PC-3 (cell line): ENCODE data around the gene HRH1. TPM values are rescaled to one million over a fixed set of nuclear protein-coding genes. Genes with fewer than 3 reads are reported as not detected.

ENCODE experiments used
- ATAC-seq: fragments of 200-7000 bp; cut with Tn5 transposase; 2 replicates; pipeline ENCODE4 v1.9.1; 2020; ENCODE audit warnings: mild to moderate bottlenecking, moderate library complexity
- BruUV-seq: library from RNA; stranded (reverse); fragments of 400-500 nt; replicated peaks from 2 replicates; lab custom pipeline; 2021; lab: Mats Ljungman, UMichigan
- CTCF ChIA-PET: fragments of 300-600 bp; sonication (Branson Sonifier 250); formaldehyde crosslinking; loops from one replicate; lab custom pipeline; 2022; ENCODE audit warnings: antibody characterized with exemption; lab: Charles Lee
- POLR2A ChIA-PET: fragments of 300-600 bp; sonication (Branson Sonifier 250); formaldehyde crosslinking; loops from one replicate; lab custom pipeline; 2022; ENCODE audit warnings: antibody characterized with exemption; ENCODE audit not compliant: unreplicated experiment; lab: Charles Lee
- DNase-seq: peaks from one replicate; pipeline ENCODE4 v3.0.0-alpha.2; 2015
- H2AFZ ChIP-seq: fragments of 300-600 bp; sonication (generic); 2 replicates; pipeline ENCODE4 v1.6.0; 2016; ENCODE audit warnings: antibody characterized with exemption, low read length
- H3F3A ChIP-seq: fragments of 300-600 bp; sonication (generic); one replicate; pipeline ENCODE4 v1.6.0; 2017; ENCODE audit warnings: antibody characterized with exemption, low read length, control low read depth, mild to moderate bottlenecking; ENCODE audit not compliant: unreplicated experiment
- H3K27ac ChIP-seq: fragments of 300-600 bp; sonication (generic); 2 replicates; pipeline ENCODE4 v1.5.1; 2016; ENCODE audit warnings: mild to moderate bottlenecking, low read length
- H3K27me3 ChIP-seq: fragments of 300-600 bp; sonication (generic); 2 replicates; pipeline ENCODE4 v1.6.1; 2016; ENCODE audit warnings: low read length, mixed read lengths
- H3K36me3 ChIP-seq: fragments of 300-600 bp; sonication (generic); 2 replicates; pipeline ENCODE4 v1.6.1; 2016; ENCODE audit warnings: low read depth, mixed run types, low read length, mixed read lengths
- H3K4me1 ChIP-seq: fragments of 300-600 bp; sonication (generic); 2 replicates; pipeline ENCODE4 v1.5.1; 2016; ENCODE audit warnings: low read length; ENCODE audit not compliant: insufficient read depth
- H3K4me2 ChIP-seq: fragments of 300-600 bp; sonication (generic); 2 replicates; pipeline ENCODE4 v1.6.0; 2016; ENCODE audit warnings: low read length
- H3K4me3 ChIP-seq: fragments of 300-600 bp; sonication (generic); 2 replicates; pipeline ENCODE4 v1.5.1; 2016; ENCODE audit warnings: mild to moderate bottlenecking, low read length, mixed read lengths
- H3K79me2 ChIP-seq: fragments of 300-600 bp; sonication (generic); 2 replicates; pipeline ENCODE4 v1.6.1; 2017; ENCODE audit warnings: low read length, mixed read lengths
- H3K9ac ChIP-seq: fragments of 300-600 bp; sonication (generic); 2 replicates; pipeline ENCODE4 v1.6.0; 2016; ENCODE audit warnings: mild to moderate bottlenecking, low read length
- H3K9me2 ChIP-seq: fragments of 300-600 bp; sonication (generic); replicated peaks from 2 replicates; pipeline ENCODE4 v1.6.1; 2016; ENCODE audit warnings: mixed run types, low read length, mixed read lengths
- H3K9me3 ChIP-seq: fragments of 300-600 bp; sonication (generic); 2 replicates; pipeline ENCODE4 v1.6.1; 2016; ENCODE audit warnings: low read length, mixed read lengths
- H4K20me1 ChIP-seq: fragments of 300-600 bp; sonication (generic); 2 replicates; pipeline ENCODE4 v1.6.1; 2016; ENCODE audit warnings: low read length, mixed read lengths
- EZH2 ChIP-seq: fragments of 300-600 bp; sonication (generic); IDR thresholded peaks from one replicate; pipeline ENCODE4 v1.6.1; 2017; ENCODE audit warnings: antibody characterized with exemption, mild to moderate bottlenecking, low read length; ENCODE audit not compliant: unreplicated experiment
- EZH2phosphoT487 ChIP-seq: fragments of 300-600 bp; sonication (generic); IDR thresholded peaks from 2 replicates; pipeline ENCODE4 v1.6.1; 2018; ENCODE audit warnings: mild to moderate bottlenecking, antibody characterized with exemption, low read length, borderline replicate concordance
- intact Hi-C: fragments of 100-400 bp; cut with micrococcal nuclease; formaldehyde crosslinking; loops from 2 replicates; pipeline ENCODE4 v1.9.0; 2023
- total RNA-seq: library from RNA; depleted of rRNA; stranded (reverse); fragments of >200 nt; gene quantifications from 2 replicates; pipeline ENCODE4 v1.2.3, GENCODE V29; 2014
- TF ChIP-seq, protein P1 (sequence below): fragments of 300-600 bp; sonication (generic); conservative IDR thresholded peaks from 2 replicates; pipeline ENCODE4 v1.5.1; 2017; ENCODE audit warnings: antibody characterized with exemption, low read depth, mild to moderate bottlenecking, low read length

Gene HRH1
- total RNA-seq, 1 experiment from 2014 or later: 5.9 TPM

DNA sequence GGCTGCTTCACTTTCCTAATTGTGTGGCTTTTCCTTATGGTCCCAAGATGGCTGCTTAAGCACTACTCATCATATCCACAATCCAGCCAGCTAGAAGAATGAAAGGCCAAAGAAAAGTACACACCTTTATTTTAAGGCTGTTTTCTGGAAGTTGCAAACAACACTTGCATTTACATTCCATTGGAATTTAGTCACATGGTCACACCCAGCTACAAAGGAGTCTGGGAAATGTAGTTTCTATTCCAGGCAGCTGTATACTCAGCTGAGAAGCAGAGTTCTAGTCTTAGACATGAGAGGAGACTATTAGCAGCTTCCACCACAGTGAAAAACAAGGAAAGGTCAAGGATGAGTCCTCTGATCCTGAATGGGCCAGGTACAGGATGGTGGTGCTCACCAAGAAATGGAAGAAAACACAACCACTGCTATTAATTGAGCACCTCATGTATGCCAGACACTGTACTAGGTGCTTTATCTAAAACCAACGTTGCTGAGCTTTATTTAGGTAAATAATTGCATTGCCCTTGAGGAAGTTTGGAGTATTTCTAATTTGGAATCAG, 89.9 kb downstream of the HRH1 start:
- Histone ChIP-seq H3K9me3 (no peaks in the 10 kb centered on the region), H3K79me2 (peaks cover 9% of the 10 kb centered on the region), H3K4me3 (no peak overlapping the region), H4K20me1 (no peaks in the 10 kb centered on the region), H3K27me3 (no peaks in the 10 kb centered on the region), H3K9ac (no peak overlapping the region), H3K36me3 (no peaks in the 10 kb centered on the region; the same call in 1 of the 2 replicates), H3K27ac (peak overlapping the region; percentile 1; the same call in 1 of the 2 replicates), H3K4me2 (no peak overlapping the region), H3K9me2 (no peaks in the 10 kb centered on the region), H3F3A (peaks cover under 1% of the 10 kb centered on the region), H2AFZ (0 out of 2 replicates have a peak overlapping the region, but pooled peaks have one; percentile 16), H3K4me1 (peaks cover 30% of the 10 kb centered on the region)
- ChIA-PET POLR2A (interaction anchor here (1.0 kb wide), 1 partner anchor 45 kb away, joined by 3 read pairs; no protein-coding TSS in a partner anchor), CTCF (no interaction called here)
- intact Hi-C loops: no loop called here
- TF ChIP-seq EZH2phosphoT487 (no peak), EZH2 (no peak)
- TF ChIP-seq, protein P1, sequence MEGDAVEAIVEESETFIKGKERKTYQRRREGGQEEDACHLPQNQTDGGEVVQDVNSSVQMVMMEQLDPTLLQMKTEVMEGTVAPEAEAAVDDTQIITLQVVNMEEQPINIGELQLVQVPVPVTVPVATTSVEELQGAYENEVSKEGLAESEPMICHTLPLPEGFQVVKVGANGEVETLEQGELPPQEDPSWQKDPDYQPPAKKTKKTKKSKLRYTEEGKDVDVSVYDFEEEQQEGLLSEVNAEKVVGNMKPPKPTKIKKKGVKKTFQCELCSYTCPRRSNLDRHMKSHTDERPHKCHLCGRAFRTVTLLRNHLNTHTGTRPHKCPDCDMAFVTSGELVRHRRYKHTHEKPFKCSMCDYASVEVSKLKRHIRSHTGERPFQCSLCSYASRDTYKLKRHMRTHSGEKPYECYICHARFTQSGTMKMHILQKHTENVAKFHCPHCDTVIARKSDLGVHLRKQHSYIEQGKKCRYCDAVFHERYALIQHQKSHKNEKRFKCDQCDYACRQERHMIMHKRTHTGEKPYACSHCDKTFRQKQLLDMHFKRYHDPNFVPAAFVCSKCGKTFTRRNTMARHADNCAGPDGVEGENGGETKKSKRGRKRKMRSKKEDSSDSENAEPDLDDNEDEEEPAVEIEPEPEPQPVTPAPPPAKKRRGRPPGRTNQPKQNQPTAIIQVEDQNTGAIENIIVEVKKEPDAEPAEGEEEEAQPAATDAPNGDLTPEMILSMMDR: no peak
- DNase-seq (peak; percentile 79), ATAC-seq (peak; percentile 66)
- BruUV-seq: no TSS peak

- BruUV-seq: no TSS peak
- no peak overlapping the region for H3K27ac ChIP-seq
- H3K4me1 ChIP-seq: peaks cover 20% of the 10 kb centered on the region
- intact Hi-C loops: no loop called here
- no peaks in the 10 kb centered on the region for H3K9me2 ChIP-seq
- H3K9ac ChIP-seq: no peak overlapping the region
- DNase-seq (no peak), ATAC-seq (no peak)
- CTCF ChIA-PET: interaction anchor here (0.6 kb wide), 1 partner anchor 90 kb away, joined by 3 read pairs; no protein-coding TSS in a partner anchor
- H3K9me3 ChIP-seq: no peaks in the 10 kb centered on the region
- no peaks in the 10 kb centered on the region for H3K27me3 ChIP-seq
- H3K79me2 ChIP-seq: no peaks in the 10 kb centered on the region; the same call in 1 of the 2 replicates
- no peaks in the 10 kb centered on the region for H3K36me3 ChIP-seq
- no peak overlapping the region for H3K4me3 ChIP-seq
- POLR2A ChIA-PET: interaction anchor here (0.6 kb wide), 2 partner anchors 263 to 1313 kb away, joined by 3 read pairs; no protein-coding TSS in a partner anchor
- no peak overlapping the region for H2AFZ ChIP-seq
- 0 out of 2 replicates have a peak overlapping the region, but pooled peaks have one; percentile 20 for H3K4me2 ChIP-seq
- no peaks in the 10 kb centered on the region for H3F3A ChIP-seq
- TF ChIP-seq EZH2: no peak
- no peak for TF ChIP-seq EZH2phosphoT487
- TF ChIP-seq, protein P1: no peak
- no peaks in the 10 kb centered on the region for H4K20me1 ChIP-seq
These were observed 91.0 kb downstream of the HRH1 start for GRCh38 chr3:11245276-11245675.
